Measurements from ENCODE around the gene CMSS1. TPM values are rescaled to one million over a fixed set of nuclear protein-coding genes. Genes with fewer than 3 reads are reported as not detected.

Gene CMSS1
- polyA plus RNA-seq, 1 of the 3 experiments (the other 2 are of a cell fraction) = 9.1 TPM

GRCh38 chr3:100163787-100164186 is 346.1 kb downstream of the CMSS1 start:
- Histone ChIP-seq H3K9me2 (no peaks in the 10 kb centered on the region), H2AFZ (ENCODE audit: low read depth) (no peak overlapping the region), H3K27me3 (ENCODE audit: insufficient read depth) (no peaks in the 10 kb centered on the region), H3K36me3 (replicated peaks in 1 of 2; ENCODE audit: control insufficient read depth in 1 of 2, insufficient read depth in 2 of 2, low read length in 1 of 2) (peaks cover 0 to 3% of the 10 kb centered on the region in 2 experiments), H4K20me1 (ENCODE audit: insufficient read depth) (no peaks in the 10 kb centered on the region), H3K4me2 (no peak overlapping the region), H3K79me2 (ENCODE audit: insufficient read depth) (no peaks in the 10 kb centered on the region), H3K9ac (no peak overlapping the region), H3K4me1 (ENCODE audit: control insufficient read depth in 1 of 2, insufficient read depth in 2 of 2, low read depth in 1 of 2, low read length in 1 of 2) (peaks cover 22 to 29% of the 10 kb centered on the region in 2 experiments), H3K4me3 (ENCODE audit: low read depth in 2 of 2, low read length in 1 of 2) (no peak overlapping the region), H3F3A (replicated peaks; ENCODE audit: insufficient read depth) (peaks cover 26% of the 10 kb centered on the region), H3K9me3 (no peaks in the 10 kb centered on the region), H3K27ac (ENCODE audit: low read depth in 2 of 2, low read length in 1 of 2) (peak overlapping the region in 1 of 2 experiments; percentile 74; a peak in 1 of 4 replicates)
- POLR2A ChIA-PET = interaction anchor here (0.6 kb wide), 1 partner anchor 54 kb away, joined by 3 read pairs; no protein-coding TSS in a partner anchor
- 81% methylated on average over 2 of the region's 2 CpGs for WGBS (ENCODE audit: low lambda C conversion rate)
- TF ChIP-seq JUND (IDR thresholded peaks at IDR 0.05) (no peak), NFIC (IDR thresholded peaks at IDR 0.05; ENCODE audit: borderline replicate concordance) (no peak), RCOR1 (IDR thresholded peaks at IDR 0.05; ENCODE audit: low read length) (no peak), USF1 (IDR thresholded peaks at IDR 0.05; ENCODE audit: borderline replicate concordance, low read depth) (no peak), MAX (IDR thresholded peaks at IDR 0.05; ENCODE audit: low read depth) (no peak)
- DNase-seq = no peak
- CTCF ChIA-PET = interaction anchor here (1.1 to 2.0 kb wide), 4 partner anchors 10 to 321 kb away, joined by 3 to 11 read pairs (median 4); no protein-coding TSS in a partner anchor

- no peaks in the 10 kb centered on the region for H3K79me2 ChIP-seq (ENCODE audit: insufficient read depth)
- no peaks in the 10 kb centered on the region for H4K20me1 ChIP-seq (ENCODE audit: insufficient read depth)
- peaks cover 13 to 31% of the 10 kb centered on the region in 2 experiments; a peak in 3 of 4 replicates for H3K4me1 ChIP-seq (ENCODE audit: control insufficient read depth in 1 of 2, insufficient read depth in 2 of 2, low read depth in 1 of 2, low read length in 1 of 2)
- H2AFZ ChIP-seq (ENCODE audit: low read depth) = no peak overlapping the region
- 22% methylated on average over 3 of the region's 3 CpGs for WGBS (ENCODE audit: low lambda C conversion rate)
- H3F3A ChIP-seq (replicated peaks; ENCODE audit: insufficient read depth) = peaks cover 17% of the 10 kb centered on the region
- H3K9me3 ChIP-seq = no peaks in the 10 kb centered on the region
- H3K9me2 ChIP-seq = no peaks in the 10 kb centered on the region
- H3K4me3 ChIP-seq (ENCODE audit: low read depth in 2 of 2, low read length in 1 of 2) = no peak overlapping the region
- H3K27ac ChIP-seq (ENCODE audit: low read depth in 2 of 2, low read length in 1 of 2) = peak overlapping the region in 1 of 2 experiments; percentile 74; a peak in 2 of 4 replicates
- ChIA-PET POLR2A (no interaction called here), CTCF (interaction anchor here (1.1 to 2.0 kb wide), 4 partner anchors 9 to 322 kb away, joined by 3 to 11 read pairs (median 4); no protein-coding TSS in a partner anchor)
- H3K4me2 ChIP-seq = no peak overlapping the region
- H3K36me3 ChIP-seq (replicated peaks in 1 of 2; ENCODE audit: control insufficient read depth in 1 of 2, insufficient read depth in 2 of 2, low read length in 1 of 2) = peaks cover 0 to 3% of the 10 kb centered on the region in 2 experiments
- no peaks in the 10 kb centered on the region for H3K27me3 ChIP-seq (ENCODE audit: insufficient read depth)
- peak; percentile 30 for DNase-seq
- H3K9ac ChIP-seq = no peak overlapping the region
- TF ChIP-seq TAF1 (IDR thresholded peaks at IDR 0.05; ENCODE audit: borderline replicate concordance, low read depth, low read length) (no peak), USF2 (IDR thresholded peaks at IDR 0.05; ENCODE audit: borderline replicate concordance, low read depth, low read length) (no peak), IRF3 (IDR thresholded peaks at IDR 0.05; ENCODE audit: low read depth, low read length) (no peak), TCF12 (IDR thresholded peaks at IDR 0.05) (peak; percentile 53), ZBTB33 (IDR thresholded peaks at IDR 0.05; ENCODE audit: borderline replicate concordance, low read depth) (no peak), NFIC (IDR thresholded peaks at IDR 0.05; ENCODE audit: borderline replicate concordance) (no peak), JUND (IDR thresholded peaks at IDR 0.05) (no peak), POLR2AphosphoS5 (IDR thresholded peaks at IDR 0.05; ENCODE audit: low read depth, low read length) (no peak), CTCF (IDR thresholded peaks at IDR 0.05) (no peak), FOSL2 (IDR thresholded peaks at IDR 0.05; ENCODE audit: borderline replicate concordance, low read depth) (no peak), EP300 (IDR thresholded peaks at IDR 0.05; ENCODE audit: borderline replicate concordance in 1 of 2, low read depth in 1 of 2, low read length in 1 of 2) (peak in 1 of 2 experiments; percentile 93; a peak in 2 of 4 replicates), FOXM1 (IDR thresholded peaks at IDR 0.05; ENCODE audit: low read depth) (no peak), MEF2A (IDR thresholded peaks at IDR 0.05; ENCODE audit: borderline replicate concordance, low read depth) (no peak), CHD2 (IDR thresholded peaks at IDR 0.05; ENCODE audit: low read length, partially characterized antibody) (peak; percentile 71), TEAD4 (IDR thresholded peaks at IDR 0.05; ENCODE audit: borderline replicate concordance, insufficient read depth) (no peak), MXI1 (IDR thresholded peaks at IDR 0.05; ENCODE audit: low read depth, low read length) (no peak), MAX (IDR thresholded peaks at IDR 0.05; ENCODE audit: low read depth) (no peak), SIN3A (IDR thresholded peaks at IDR 0.05; ENCODE audit: borderline replicate concordance, low read depth, low read length) (no peak)
These were observed 347.1 kb downstream of the CMSS1 start for GRCh38 chr3:100164743-100165142.

Data from SK-N-SH (cell line).